Measurements from ENCODE around the gene HYKK.
"Not testable (repeated sequence)": the region's sequence is repeated elsewhere in the genome, so short reads cannot be mapped to it uniquely, and the experiment has no call there.

The HYKK gene

DNA sequence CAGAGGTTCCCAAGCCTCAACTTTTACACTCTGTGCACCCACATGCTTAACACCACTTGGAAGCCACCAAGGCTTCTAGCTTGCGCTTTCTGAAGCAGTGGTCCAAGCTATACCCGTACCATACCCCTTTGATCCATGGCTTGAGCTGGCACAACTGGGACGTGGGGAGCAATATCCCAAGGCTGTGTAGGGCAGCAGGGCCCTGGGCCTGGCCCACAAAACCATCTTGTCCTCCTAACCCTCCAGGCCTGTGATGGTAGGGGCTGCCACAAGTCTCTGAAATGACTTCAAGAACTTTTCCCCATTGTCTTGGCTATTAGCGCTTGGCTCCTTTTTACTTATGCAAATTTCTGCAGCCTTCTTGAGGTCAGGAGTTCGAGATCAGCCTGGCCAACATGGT lies 16.9 kb downstream of the HYKK start:
- H3K9me3 ChIP-seq (ENCODE audit: insufficient read depth, low read length), result peaks cover 21% of the 10 kb centered on the region; the same call in 1 of the 2 replicates
- H3K4me3 ChIP-seq (ENCODE audit: insufficient read length, low read depth), result no peak overlapping the region
- no peak for DNase-seq (ENCODE audit: low read depth, low spot score)
- H3K27me3 ChIP-seq (ENCODE audit: insufficient read depth, insufficient read length), result no peaks in the 10 kb centered on the region
- no peak overlapping the region for H3K9ac ChIP-seq (ENCODE audit: insufficient read length, low read depth)
- H3K36me3 ChIP-seq (ENCODE audit: insufficient read depth, insufficient read length, low read length), result no peaks in the 10 kb centered on the region
- no peaks in the 10 kb centered on the region for H3K4me1 ChIP-seq (ENCODE audit: insufficient read depth, insufficient read length)
- no peak for TF ChIP-seq YY1 (IDR thresholded peaks at IDR 0.05; ENCODE audit: insufficient read depth, insufficient read length)
- no peak for TF ChIP-seq ZNF274 (IDR thresholded peaks at IDR 0.05; ENCODE audit: low read depth, low read length)
- no peak for TF ChIP-seq SUZ12 (IDR thresholded peaks at IDR 0.05; ENCODE audit: extremely low read depth, insufficient read depth, insufficient read length)

DNA sequence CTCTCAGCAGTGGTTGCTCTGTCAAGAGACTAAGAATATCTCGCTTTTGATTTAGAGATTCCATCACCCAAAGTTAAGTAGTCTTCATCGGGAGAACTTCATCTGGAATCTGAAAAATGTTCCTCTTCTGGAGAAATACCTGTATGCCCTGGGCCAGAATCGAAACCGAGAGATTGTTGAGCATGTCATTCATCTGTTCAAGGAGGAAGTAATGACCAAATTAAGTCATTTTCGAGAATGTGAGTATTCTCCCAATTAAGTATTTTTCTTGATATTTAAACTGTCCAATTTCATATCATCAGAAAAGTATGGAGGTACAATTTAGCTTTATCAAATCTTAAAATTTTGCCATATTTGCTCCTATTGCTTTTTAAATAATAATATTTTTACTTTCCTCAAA lies 19.9 kb downstream of the HYKK start:
- Histone ChIP-seq H3K27me3 (ENCODE audit: insufficient read depth, insufficient read length) (no peaks in the 10 kb centered on the region), H3K4me1 (ENCODE audit: insufficient read depth, insufficient read length) (no peaks in the 10 kb centered on the region), H3K36me3 (ENCODE audit: insufficient read depth, insufficient read length, low read length) (no peaks in the 10 kb centered on the region), H3K4me3 (ENCODE audit: insufficient read length, low read depth) (no peak overlapping the region), H3K9ac (ENCODE audit: insufficient read length, low read depth) (no peak overlapping the region), H3K9me3 (ENCODE audit: insufficient read depth, low read length) (peaks cover 21% of the 10 kb centered on the region; the same call in 1 of the 2 replicates)
- TF ChIP-seq YY1 (IDR thresholded peaks at IDR 0.05; ENCODE audit: insufficient read depth, insufficient read length) (no peak), ZNF274 (IDR thresholded peaks at IDR 0.05; ENCODE audit: low read depth, low read length) (no peak), SUZ12 (IDR thresholded peaks at IDR 0.05; ENCODE audit: extremely low read depth, insufficient read depth, insufficient read length) (no peak)
- no peak for DNase-seq (ENCODE audit: low read depth, low spot score)

DNA sequence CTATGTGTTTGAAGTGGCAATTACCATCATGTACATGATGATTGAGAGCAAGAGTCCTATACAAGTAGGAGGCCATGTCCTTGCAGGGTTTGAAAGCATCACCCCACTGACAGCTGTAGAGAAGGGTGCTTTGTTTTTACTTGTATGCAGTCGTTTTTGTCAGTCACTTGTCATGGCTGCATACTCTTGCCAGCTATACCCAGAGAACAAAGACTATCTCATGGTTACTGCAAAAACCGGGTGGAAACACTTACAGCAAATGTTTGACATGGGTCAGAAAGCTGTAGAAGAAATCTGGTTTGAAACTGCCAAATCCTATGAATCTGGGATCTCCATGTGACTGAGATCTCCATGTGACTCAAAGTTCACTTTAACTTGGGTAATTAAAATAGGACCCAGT lies 26.0 kb downstream of the HYKK start:
- Histone ChIP-seq H3K27me3 (ENCODE audit: insufficient read depth, insufficient read length) (no peaks in the 10 kb centered on the region), H3K4me3 (ENCODE audit: insufficient read length, low read depth) (no peak overlapping the region), H3K9ac (ENCODE audit: insufficient read length, low read depth) (no peak overlapping the region), H3K36me3 (ENCODE audit: insufficient read depth, insufficient read length, low read length) (no peaks in the 10 kb centered on the region), H3K4me1 (ENCODE audit: insufficient read depth, insufficient read length) (no peaks in the 10 kb centered on the region), H3K9me3 (ENCODE audit: insufficient read depth, low read length) (no peaks in the 10 kb centered on the region)
- no peak for DNase-seq (ENCODE audit: low read depth, low spot score)
- TF ChIP-seq ZNF274 (IDR thresholded peaks at IDR 0.05; ENCODE audit: low read depth, low read length) (no peak), YY1 (IDR thresholded peaks at IDR 0.05; ENCODE audit: insufficient read depth, insufficient read length) (no peak)

DNA sequence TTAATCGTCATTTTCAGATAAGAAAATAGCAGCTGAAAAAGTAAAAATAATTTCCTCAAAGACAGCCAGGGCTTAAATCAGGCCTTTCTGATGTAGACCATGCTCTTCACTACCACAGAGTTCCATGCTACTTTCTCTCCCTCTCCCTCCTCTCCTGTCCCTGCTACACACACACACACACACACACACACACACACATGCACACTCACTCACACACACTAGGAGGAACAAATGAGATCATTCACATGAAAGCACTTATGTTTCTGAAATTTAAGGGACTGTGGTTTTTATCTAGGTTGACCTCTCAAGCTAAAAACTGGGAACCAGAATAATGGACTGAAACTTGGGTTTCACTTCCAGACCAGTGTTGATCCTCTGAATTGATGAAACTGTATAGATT lies 28.8 kb downstream of the HYKK start:
- Histone ChIP-seq H3K27me3 (ENCODE audit: insufficient read depth, insufficient read length) (no peaks in the 10 kb centered on the region), H3K9ac (ENCODE audit: insufficient read length, low read depth) (no peak overlapping the region), H3K36me3 (ENCODE audit: insufficient read depth, insufficient read length, low read length) (no peaks in the 10 kb centered on the region), H3K4me3 (ENCODE audit: insufficient read length, low read depth) (no peak overlapping the region), H3K4me1 (ENCODE audit: insufficient read depth, insufficient read length) (no peaks in the 10 kb centered on the region), H3K9me3 (ENCODE audit: insufficient read depth, low read length) (no peaks in the 10 kb centered on the region)
- no peak for DNase-seq (ENCODE audit: low read depth, low spot score)
- TF ChIP-seq ZNF274 (IDR thresholded peaks at IDR 0.05; ENCODE audit: low read depth, low read length), result no peak
- no peak for TF ChIP-seq SUZ12 (IDR thresholded peaks at IDR 0.05; ENCODE audit: extremely low read depth, insufficient read depth, insufficient read length)
- TF ChIP-seq YY1 (IDR thresholded peaks at IDR 0.05; ENCODE audit: insufficient read depth, insufficient read length), result no peak

DNA sequence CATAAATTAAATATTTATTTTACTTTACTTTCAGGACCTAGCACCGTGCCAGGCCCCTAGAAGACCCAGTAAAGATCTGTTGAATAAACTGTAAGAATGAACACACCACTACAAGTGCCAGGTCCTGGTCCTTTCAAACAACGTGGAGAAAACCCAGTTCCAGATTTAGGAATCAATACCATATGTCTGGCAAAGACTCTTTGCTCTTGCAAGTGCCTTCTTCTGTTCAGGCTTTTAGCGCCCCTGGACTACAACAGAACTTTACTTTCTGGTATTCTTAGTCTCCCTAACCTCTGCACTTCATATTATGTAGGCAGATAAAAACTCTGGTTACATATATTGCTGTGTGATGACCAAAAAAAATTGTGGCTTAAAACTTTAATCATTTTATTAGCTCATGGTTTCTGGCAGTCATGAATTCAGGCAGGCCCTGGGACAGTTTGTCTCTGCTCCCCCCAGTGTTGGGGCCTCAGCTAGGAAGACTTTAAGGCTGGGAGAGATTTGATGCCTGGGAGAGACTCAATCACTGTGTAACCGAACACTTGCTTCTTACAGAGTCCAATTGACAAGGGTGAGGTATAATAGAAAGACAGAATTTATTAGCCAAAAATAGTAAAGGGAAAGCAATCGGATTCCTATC lies 30.0 kb downstream of the HYKK start:
- Histone ChIP-seq H3K4me1 (ENCODE audit: insufficient read depth, insufficient read length) (peaks cover 4% of the 10 kb centered on the region), H3K4me3 (ENCODE audit: insufficient read length, low read depth) (no peak overlapping the region), H3K27me3 (ENCODE audit: insufficient read depth, insufficient read length) (no peaks in the 10 kb centered on the region), H3K9me3 (ENCODE audit: insufficient read depth, low read length) (no peaks in the 10 kb centered on the region), H3K9ac (ENCODE audit: insufficient read length, low read depth) (no peak overlapping the region), H3K36me3 (ENCODE audit: insufficient read depth, insufficient read length, low read length) (peaks cover 10% of the 10 kb centered on the region)
- no peak for DNase-seq (ENCODE audit: low read depth, low spot score)
- TF ChIP-seq ZNF274 (IDR thresholded peaks at IDR 0.05; ENCODE audit: low read depth, low read length) (no peak), YY1 (IDR thresholded peaks at IDR 0.05; ENCODE audit: insufficient read depth, insufficient read length) (no peak), SUZ12 (IDR thresholded peaks at IDR 0.05; ENCODE audit: extremely low read depth, insufficient read depth, insufficient read length) (no peak)

DNA sequence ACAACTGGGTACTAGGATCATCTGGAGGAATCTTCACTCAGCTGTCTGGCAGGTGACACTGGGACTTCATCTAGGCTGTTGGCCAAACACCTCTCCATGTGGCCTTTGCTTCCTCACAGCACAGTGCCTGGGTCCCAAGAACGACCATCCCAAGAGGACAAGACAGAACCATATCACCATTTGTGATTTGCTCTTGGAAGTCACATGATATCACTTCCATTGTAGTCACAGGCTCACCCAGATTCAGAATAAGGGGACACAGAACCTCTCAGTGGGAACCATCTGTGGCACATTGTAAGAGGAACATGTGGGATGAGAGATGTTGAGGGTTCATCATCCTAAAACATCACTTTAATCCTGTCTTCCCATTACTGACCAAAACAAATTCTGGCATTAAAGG lies 31.0 kb downstream of the HYKK start:
- no peak overlapping the region for H3K4me3 ChIP-seq (ENCODE audit: insufficient read length, low read depth)
- no peak for DNase-seq (ENCODE audit: low read depth, low spot score)
- H3K36me3 ChIP-seq (ENCODE audit: insufficient read depth, insufficient read length, low read length), result peaks cover 20% of the 10 kb centered on the region
- H3K9ac ChIP-seq (ENCODE audit: insufficient read length, low read depth), result no peak overlapping the region
- no peaks in the 10 kb centered on the region for H3K9me3 ChIP-seq (ENCODE audit: insufficient read depth, low read length)
- H3K4me1 ChIP-seq (ENCODE audit: insufficient read depth, insufficient read length), result peaks cover 6% of the 10 kb centered on the region
- TF ChIP-seq SUZ12 (IDR thresholded peaks at IDR 0.05; ENCODE audit: extremely low read depth, insufficient read depth, insufficient read length) (no peak), ZNF274 (IDR thresholded peaks at IDR 0.05; ENCODE audit: low read depth, low read length) (no peak), YY1 (IDR thresholded peaks at IDR 0.05; ENCODE audit: insufficient read depth, insufficient read length) (no peak)
- H3K27me3 ChIP-seq (ENCODE audit: insufficient read depth, insufficient read length), result no peaks in the 10 kb centered on the region

DNA sequence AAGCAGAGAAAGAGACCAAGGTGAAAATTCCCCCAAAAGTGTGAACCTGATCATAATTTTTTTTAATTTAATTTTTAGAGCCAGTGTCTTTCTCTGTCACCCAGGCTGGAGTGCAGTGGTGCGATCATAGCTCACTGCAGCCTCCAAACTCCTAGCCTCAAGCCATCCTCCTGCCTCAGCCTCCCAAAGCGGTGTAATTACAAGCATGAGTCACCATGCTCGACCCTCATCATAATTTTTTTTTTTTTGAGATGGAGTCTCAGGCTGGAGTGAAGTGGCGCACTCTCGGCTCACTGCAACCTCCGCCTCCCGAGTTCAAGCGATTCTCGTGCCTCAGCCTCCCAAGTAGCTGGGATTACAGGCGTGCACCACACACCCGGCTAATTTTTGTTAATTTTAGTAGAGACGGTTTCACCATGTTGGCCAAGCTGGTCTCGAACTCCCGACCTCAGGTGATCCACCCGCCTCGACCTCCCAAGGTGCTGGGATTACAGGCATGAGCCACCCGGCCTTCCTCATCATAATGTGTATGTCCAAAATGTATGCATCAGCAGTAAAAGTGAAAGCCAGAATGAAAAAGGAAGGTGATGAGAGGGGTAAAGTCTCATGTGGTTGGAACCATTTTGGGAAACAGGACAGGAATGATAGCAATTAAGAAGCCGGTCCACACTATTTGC lies 32.2 kb downstream of the HYKK start:
- H3K4me1 ChIP-seq (ENCODE audit: insufficient read depth, insufficient read length); DNase-seq (ENCODE audit: low read depth, low spot score); H3K9me3 ChIP-seq (ENCODE audit: insufficient read depth, low read length); H3K27me3 ChIP-seq (ENCODE audit: insufficient read depth, insufficient read length): not testable (repeated sequence)
- peaks cover 31% of the 10 kb centered on the region for H3K36me3 ChIP-seq (ENCODE audit: insufficient read depth, insufficient read length, low read length)
- peak overlapping the region; percentile 92 for H3K4me3 ChIP-seq (ENCODE audit: insufficient read length, low read depth)
- peak overlapping the region; percentile 98 for H3K9ac ChIP-seq (ENCODE audit: insufficient read length, low read depth)

All from NT2/D1 (cell line).